RPMI7951 (cell line): ENCODE data around the gene RHOD. TPM values are rescaled to one million over a fixed set of nuclear protein-coding genes. Genes with fewer than 3 reads are reported as not detected.

Experiments
- DNase-seq: peaks from one replicate; pipeline ENCODE4 v3.0.0-alpha.2; 2012; ENCODE audit warnings: low read depth
- total RNA-seq: library from RNA; depleted of rRNA; stranded (reverse); fragments of >200 nt; shearing (Covaris generic); gene quantifications from 2 replicates; pipeline ENCODE4 v1.2.3, GENCODE V29; 2014; rRNA removed

The RHOD gene
- total RNA-seq, 1 experiment from 2014 or later, result 3.1 TPM

GRCh38 chr11:67117176-67117575, 60.5 kb downstream of the RHOD start:
- no peak for DNase-seq

- DNase-seq, result peak; percentile 22
Measured at GRCh38 chr11:67117672-67118180, 61.1 kb downstream of the RHOD start.

DNA sequence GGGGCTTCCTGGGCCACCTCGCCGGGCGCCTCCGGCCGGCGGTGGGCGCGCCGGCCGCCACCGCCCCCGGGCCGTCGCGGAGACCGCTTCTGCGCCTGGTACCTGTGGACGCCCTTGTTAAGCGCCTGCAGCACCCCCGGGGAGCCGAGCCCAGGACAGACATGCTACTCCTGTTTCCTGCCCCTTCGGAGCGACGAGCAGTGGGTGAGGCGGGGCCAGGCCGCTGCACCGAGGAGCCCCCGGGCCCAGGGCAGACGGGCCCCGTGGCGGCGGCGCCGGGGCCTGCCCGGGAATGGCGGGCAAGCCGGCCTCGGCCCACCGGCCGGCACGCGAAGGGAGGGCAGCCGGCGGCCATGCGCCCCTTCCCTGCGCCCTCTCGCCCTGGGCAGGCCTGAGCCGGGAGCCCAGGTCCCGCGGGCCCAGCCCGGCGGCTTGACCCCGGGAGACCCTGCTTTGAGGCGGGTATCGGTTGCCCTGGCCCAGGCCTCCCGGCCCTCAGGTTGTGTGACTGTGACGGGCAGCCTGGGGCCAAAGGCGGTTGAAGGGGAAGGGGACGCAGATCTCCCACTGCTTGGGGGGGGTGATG, 61.6 kb downstream of the RHOD start:
- peak; percentile 30 for DNase-seq

GRCh38 chr11:67118801-67119584, 62.3 kb downstream of the RHOD start, which contains the start of gene KDM2A:
KDM2A (plus strand) TSS chr11:67119263; CDS start chr11:67121317, 2,054 bp downstream.
- DNase-seq, result peak; percentile 97

DNA sequence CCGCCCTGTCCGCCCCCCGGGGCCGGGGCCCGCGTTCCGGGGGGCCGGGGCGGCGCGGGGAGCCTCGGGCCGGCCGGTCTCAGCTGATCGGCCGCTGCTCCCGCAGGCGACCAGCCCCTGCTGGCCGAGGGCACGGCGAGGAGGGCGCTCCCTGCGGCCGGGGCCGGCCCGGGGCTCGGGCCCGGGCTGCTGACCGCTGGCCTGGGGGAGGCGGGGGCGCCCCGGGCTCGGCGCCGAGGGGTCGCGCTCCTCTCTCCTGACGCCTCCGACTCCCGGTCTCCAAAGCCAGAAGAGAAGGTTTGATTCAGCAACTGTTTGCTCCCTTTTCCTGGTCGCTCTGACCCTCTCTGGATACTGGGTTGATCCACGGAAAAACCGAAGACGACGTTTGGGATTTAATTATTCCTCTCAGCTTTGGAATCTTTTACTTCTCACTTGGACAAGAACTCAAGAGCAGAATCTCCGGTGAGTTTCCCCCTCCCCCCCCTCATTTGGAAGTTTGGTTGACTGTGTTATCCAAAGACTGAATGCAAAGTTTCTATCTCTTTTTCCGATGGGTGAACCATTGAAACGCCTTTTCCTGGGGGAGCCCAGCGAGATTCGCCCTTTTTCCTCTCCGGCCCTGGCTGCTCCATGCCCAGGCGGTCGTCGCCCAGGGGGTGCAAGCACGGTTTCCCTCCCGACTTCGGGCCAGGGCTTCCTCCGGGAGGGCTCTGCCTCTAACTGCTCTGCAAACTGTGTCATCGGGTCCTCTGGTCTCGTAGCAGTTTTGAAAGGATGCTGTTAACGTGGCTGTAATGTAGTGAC, 63.1 kb downstream of the RHOD start:
- DNase-seq, result peak; percentile 15

DNA sequence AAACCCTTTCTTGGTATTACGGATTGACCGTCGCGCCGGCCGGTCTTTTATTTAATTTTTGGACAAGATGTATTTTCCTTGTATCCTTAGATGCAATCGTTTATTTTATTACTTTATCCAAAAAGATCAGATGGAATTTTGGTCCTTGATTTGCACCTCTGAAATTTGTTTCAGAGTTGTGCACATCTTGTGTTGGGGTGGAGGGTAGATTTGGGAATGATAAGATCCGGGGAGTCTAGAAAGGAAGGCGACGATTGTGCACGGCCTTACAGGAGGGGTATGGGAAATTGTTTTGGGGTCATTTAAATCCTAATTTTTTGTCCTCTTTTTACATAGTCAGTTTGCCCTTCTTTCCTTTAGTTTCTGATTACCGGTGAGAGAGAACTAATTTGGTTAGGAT, 63.8 kb downstream of the RHOD start:
- DNase-seq, result no peak

GRCh38 chr11:67120881-67121710, 64.4 kb downstream of the RHOD start:
- DNase-seq, result peak; percentile 55

Other genes starting within 250 kb of the RHOD start
- 23.2 and 26.1 TPM in 2 replicates for gene RCE1, start 213.4 kb upstream of the RHOD start, total RNA-seq
- gene LRFN4, start 199.8 kb upstream of the RHOD start, total RNA-seq, result 10.6 and 19.7 TPM in 2 replicates
- gene PC, start 98.5 kb upstream of the RHOD start, total RNA-seq, result 29.1 and 54.4 TPM in 2 replicates
- not detected in 2 replicates for gene C11orf86, start 81.5 kb upstream of the RHOD start, total RNA-seq
- gene SYT12, start 33.7 kb upstream of the RHOD start, total RNA-seq, result under 0.01 and 0.60 TPM in 2 replicates
- gene KDM2A, start 62.4 kb downstream of the RHOD start, total RNA-seq, result 20.4 and 21.7 TPM in 2 replicates
- gene GRK2, start 209.6 kb downstream of the RHOD start, total RNA-seq, result 22.0 and 32.9 TPM in 2 replicates
- 17.6 and 28.5 TPM in 2 replicates for gene ANKRD13D, start 232.5 kb downstream of the RHOD start, total RNA-seq
- 8.0 and 10.9 TPM in 2 replicates for gene SSH3, start 246.7 kb downstream of the RHOD start, total RNA-seq